Sigmoid colon (tissue), 7 donors: ENCODE results near the gene ZNF451. TPM values are rescaled to one million over a fixed set of nuclear protein-coding genes. Genes with fewer than 3 reads are reported as not detected.

Source experiments
- DNase-seq: peaks from one replicate; pipeline ENCODE4 v3.0.0-alpha.2; 2019
- H3K27ac ChIP-seq, 4 donors: fragments of 200-600 bp; sonication (generic); one replicate each; pipeline ENCODE4 v1.5.1; 2016 to 2019; ENCODE audit warnings: mild to moderate bottlenecking in 1 of 4
- H3K27me3 ChIP-seq, 3 donors: fragments of 200-600 bp; sonication (generic); one replicate each; pipeline ENCODE4 v1.5.1; 2019; ENCODE audit warnings: mild to moderate bottlenecking in 1 of 3
- H3K36me3 ChIP-seq, 4 donors: fragments of 200-600 bp; sonication (generic); one replicate each; pipeline ENCODE4 v1.5.1; 2016 to 2019
- H3K4me1 ChIP-seq, 4 donors: fragments of 200-600 bp; sonication (generic); one replicate each; pipeline ENCODE4 v1.5.1; 2017 to 2019
- H3K4me3 ChIP-seq, 4 donors: fragments of 200-600 bp; sonication (generic); one replicate each; pipeline ENCODE4 v1.5.1; 2017 to 2019; ENCODE audit warnings: mild to moderate bottlenecking in 2 of 4, moderate library complexity in 1 of 4
- H3K9me3 ChIP-seq, 4 donors: fragments of 200-600 bp in 3 of 4; sonication (generic) in 3 of 4; one replicate each; pipeline versions ENCODE4 v1.5.1 to v1.6.1; 2013 to 2019
- CTCF ChIP-seq, 4 experiments: fragments of 450-650 bp in 3 of 4; fragments of 200-600 bp in 1 of 4; IDR thresholded peaks; one replicate each; pipeline ENCODE4 v1.5.1; 2016 to 2019; ENCODE audit warnings: antibody characterized with exemption in 4 of 4, mild to moderate bottlenecking in 3 of 4, moderate library complexity in 2 of 4
- EP300 ChIP-seq, 4 donors: sonication (generic); formaldehyde crosslinking; IDR thresholded peaks; one replicate each; pipeline ENCODE4 v1.6.1; 2017; ENCODE audit warnings: antibody characterized with exemption in 4 of 4
- POLR2A ChIP-seq, 2 donors: fragments of 450-650 bp; IDR thresholded peaks; one replicate each; pipeline ENCODE4 v1.6.1; 2016; ENCODE audit warnings: antibody characterized with exemption in 2 of 2, mild to moderate bottlenecking in 2 of 2, moderate library complexity in 2 of 2
- POLR2AphosphoS5 ChIP-seq, 4 donors: sonication (generic); formaldehyde crosslinking; IDR thresholded peaks; one replicate each; pipeline ENCODE4 v1.6.1; 2017; ENCODE audit warnings: antibody characterized with exemption in 4 of 4
- whole genome bisulfite sequencing, 2 donors: extraction: QIAGEN DNeasy Blood & Tissue Kit; methylation state at CpG; one replicate each; pipeline ENCODE4 v1.1.7; 2013; 5-methylcytosine and 5-hydroxymethylcytosine counted together
- intact Hi-C: fragments of 100-400 bp; cut with DNase I; formaldehyde crosslinking; loops from one replicate; pipeline ENCODE4 v1.15.1; 2023
- polyA plus RNA-seq, 3 donors: library from polyadenylated mRNA; stranded (reverse); fragments of 200-250 nt; gene quantifications; one replicate each; pipeline ENCODE4 v1.2.3, GENCODE V29; 2013
- total RNA-seq, 4 donors: library from RNA; depleted of rRNA; stranded (reverse); fragments of >200 nt; gene quantifications; one replicate each; pipeline ENCODE4 v1.1.0, GENCODE V29; 2016
- donor health status: healthy with polysubstance abuse.
- donor health status: Bipolar disorder and iron deficiency.
- donor health status: healthy.

The ZNF451 gene
- total and polyA plus RNA-seq, 7 donors: 4.2 to 70.1 (median 56.6) TPM

DNA sequence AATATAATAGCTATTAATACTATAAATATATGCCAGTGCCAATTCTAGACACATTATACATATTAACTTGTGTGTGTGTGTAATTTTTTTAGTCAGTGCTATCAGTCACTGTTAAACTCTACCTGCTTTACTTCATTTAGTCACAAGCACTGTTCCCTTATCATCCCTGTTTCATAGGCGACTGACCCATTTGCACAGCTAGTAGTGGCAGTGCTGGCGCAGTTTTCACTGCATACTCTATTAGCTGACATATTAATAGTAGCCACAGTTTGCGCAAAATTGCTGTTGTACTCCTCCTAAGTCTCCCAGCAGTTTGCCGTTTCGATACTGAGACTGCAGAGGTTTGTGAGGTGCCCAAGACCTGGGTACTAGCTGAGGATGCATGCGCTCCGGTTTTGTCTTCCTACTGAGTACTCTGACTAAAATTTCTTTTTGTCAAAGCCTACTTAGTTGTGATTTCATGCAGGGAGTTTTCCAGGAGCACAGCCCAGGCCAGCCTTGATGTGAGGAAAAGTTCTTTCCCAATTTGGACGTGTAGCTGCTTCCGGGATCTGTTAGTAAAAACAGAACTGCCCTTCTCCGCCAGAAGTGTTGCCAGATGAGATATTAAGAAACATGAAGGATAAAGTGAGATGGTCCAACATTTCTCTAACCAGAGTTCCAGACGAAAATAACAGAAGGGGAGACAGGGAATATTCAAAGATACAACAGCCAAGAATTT, 87.7 kb downstream of the ZNF451 start:
- H3K36me3 ChIP-seq: peaks cover under 1 to 9% (median 3%) of the 10 kb centered on the region in 4 donors
- peak; percentile 93 for DNase-seq
- no peak for TF ChIP-seq CTCF (IDR thresholded peaks at IDR 0.05)
- peak; percentile 56 to 70 (median 69) for TF ChIP-seq POLR2AphosphoS5 (IDR thresholded peaks at IDR 0.05)
- no peak for TF ChIP-seq EP300 (IDR thresholded peaks at IDR 0.05)
- TF ChIP-seq POLR2A (IDR thresholded peaks at IDR 0.05): peak in 1 of 2 donors; percentile 35
- peak overlapping the region; percentile 89 to 99 (median 92) for H3K27ac ChIP-seq
- H3K27me3 ChIP-seq: no peaks in the 10 kb centered on the region
- intact Hi-C loops: loop anchor here (2.0 kb wide), 1 partner anchor 77 kb away; no protein-coding TSS in a partner anchor
- H3K9me3 ChIP-seq: no peaks in the 10 kb centered on the region
- 82 to 89% methylated on average over 11 of the region's 11 CpGs for WGBS, 2 donors
- peak overlapping the region; percentile 11 to 72 (median 28) for H3K4me3 ChIP-seq
- peaks cover 0 to 76% (median 71%) of the 10 kb centered on the region in 4 donors for H3K4me1 ChIP-seq

DNA sequence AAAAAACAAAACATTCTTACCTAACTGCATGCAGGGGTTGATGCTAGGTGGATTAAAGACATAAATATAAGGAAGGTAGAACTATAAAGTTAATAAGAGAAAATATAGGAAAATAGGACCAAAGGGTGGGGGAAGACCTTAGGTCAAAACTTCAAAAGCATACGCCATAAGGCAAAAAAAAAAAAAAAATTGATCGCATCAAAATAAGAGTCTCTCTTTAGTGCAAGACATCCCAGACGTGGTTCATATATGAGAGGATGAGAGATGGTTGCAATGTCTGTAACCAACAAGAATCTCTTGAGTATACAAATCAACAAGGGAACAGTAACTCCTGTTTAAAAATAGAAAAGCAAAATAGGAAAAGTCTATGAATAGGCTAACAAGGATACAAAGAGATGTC, 90.6 kb downstream of the ZNF451 start:
- DNase-seq: no peak
- intact Hi-C loops: no loop called here
- Histone ChIP-seq H3K27ac (peak overlapping the region; percentile 89 to 99 (median 92)), H3K9me3 (no peaks in the 10 kb centered on the region), H3K4me3 (no peak overlapping the region), H3K4me1 (peaks cover 0 to 81% (median 66%) of the 10 kb centered on the region in 4 donors), H3K27me3 (no peaks in the 10 kb centered on the region), H3K36me3 (peaks cover 11 to 38% (median 17%) of the 10 kb centered on the region in 4 donors)
- TF ChIP-seq CTCF (IDR thresholded peaks at IDR 0.05) (no peak), EP300 (IDR thresholded peaks at IDR 0.05) (no peak), POLR2A (IDR thresholded peaks at IDR 0.05) (no peak), POLR2AphosphoS5 (IDR thresholded peaks at IDR 0.05) (no peak)
- WGBS, 2 donors: 83 to 91% methylated on average over 3 of the region's 3 CpGs

DNA sequence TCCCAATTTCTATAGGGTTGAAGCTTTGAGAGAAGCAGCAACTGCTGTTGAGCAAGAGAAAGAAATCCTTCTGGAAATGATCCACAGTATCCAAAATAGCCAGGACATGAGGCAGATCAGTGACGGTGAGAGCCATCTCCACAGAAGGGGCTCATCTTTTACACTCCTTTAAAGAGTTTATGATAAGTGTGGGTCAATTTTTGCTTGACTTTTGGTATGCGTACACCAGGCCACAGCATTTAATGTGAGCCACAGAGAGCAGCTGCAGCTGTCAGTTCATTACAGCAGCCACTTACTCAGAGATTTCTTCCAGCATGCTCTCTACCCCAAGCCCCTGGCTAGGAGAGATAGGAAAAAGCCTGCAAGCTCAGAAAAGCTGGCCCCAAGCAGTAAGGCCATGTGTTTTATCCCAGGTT, 92.0 kb downstream of the ZNF451 start:
- Histone ChIP-seq H3K9me3 (no peaks in the 10 kb centered on the region), H3K4me3 (no peak overlapping the region), H3K27me3 (no peaks in the 10 kb centered on the region), H3K27ac (peak overlapping the region; percentile 89 to 99 (median 92)), H3K4me1 (peaks cover 0 to 66% (median 51%) of the 10 kb centered on the region in 4 donors), H3K36me3 (peaks cover 11 to 52% (median 17%) of the 10 kb centered on the region in 4 donors)
- intact Hi-C loops: no loop called here
- no peak for DNase-seq
- WGBS, 2 donors: 77 to 86% methylated on average over 2 of the region's 2 CpGs
- TF ChIP-seq POLR2A (IDR thresholded peaks at IDR 0.05) (no peak), CTCF (IDR thresholded peaks at IDR 0.05) (no peak), EP300 (IDR thresholded peaks at IDR 0.05) (no peak), POLR2AphosphoS5 (IDR thresholded peaks at IDR 0.05) (peak in 2 of 4 donors; percentile 9 to 48)

GRCh38 chr6:57183336-57183735, 93.3 kb downstream of the ZNF451 start:
- intact Hi-C loops: no loop called here
- no peak overlapping the region for H3K4me3 ChIP-seq
- peaks cover 0 to 58% (median 41%) of the 10 kb centered on the region in 4 donors for H3K4me1 ChIP-seq
- no peak for TF ChIP-seq CTCF (IDR thresholded peaks at IDR 0.05)
- no peak for TF ChIP-seq POLR2A (IDR thresholded peaks at IDR 0.05)
- TF ChIP-seq EP300 (IDR thresholded peaks at IDR 0.05): no peak
- TF ChIP-seq POLR2AphosphoS5 (IDR thresholded peaks at IDR 0.05): no peak
- H3K9me3 ChIP-seq: no peaks in the 10 kb centered on the region
- H3K36me3 ChIP-seq: peaks cover 11 to 64% (median 17%) of the 10 kb centered on the region in 4 donors
- 94% methylated on average over 2 of the region's 2 CpGs for WGBS, 2 donors
- H3K27me3 ChIP-seq: no peaks in the 10 kb centered on the region
- peak overlapping the region in 3 of 4 donors; percentile 92 to 99 (median 93) for H3K27ac ChIP-seq
- no peak for DNase-seq
